NCI-H2081 treated with DMSO at 0.1 percent for 48 hours (cell line): Measurements from ENCODE around the gene CDCA3.

ENCODE experiments used
- DNase-seq: peaks from one replicate; lab custom pipeline; 2025; lab: John Stamatoyannopoulos, UW

CDCA3 gene

DNA sequence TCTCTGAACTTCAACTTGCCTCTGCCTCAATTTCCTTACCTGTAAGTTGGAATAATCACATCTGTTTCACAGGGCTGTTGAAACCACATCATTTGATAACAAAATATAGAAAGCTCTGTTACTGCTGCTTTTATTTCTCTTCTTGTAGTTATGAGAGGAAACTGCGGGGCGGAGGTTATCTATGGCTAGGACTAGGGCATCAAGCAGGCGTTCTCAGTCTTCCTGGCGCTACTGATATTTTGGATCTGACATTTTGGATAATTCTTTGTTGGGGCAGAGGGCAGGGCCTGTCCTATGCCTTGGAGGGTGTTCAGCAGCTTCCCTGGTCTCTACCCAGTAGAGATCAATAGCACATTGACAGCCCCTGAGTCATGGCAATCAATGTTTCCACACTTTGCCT lies 19.0 kb downstream of the CDCA3 start:
- no peak for DNase-seq

DNA sequence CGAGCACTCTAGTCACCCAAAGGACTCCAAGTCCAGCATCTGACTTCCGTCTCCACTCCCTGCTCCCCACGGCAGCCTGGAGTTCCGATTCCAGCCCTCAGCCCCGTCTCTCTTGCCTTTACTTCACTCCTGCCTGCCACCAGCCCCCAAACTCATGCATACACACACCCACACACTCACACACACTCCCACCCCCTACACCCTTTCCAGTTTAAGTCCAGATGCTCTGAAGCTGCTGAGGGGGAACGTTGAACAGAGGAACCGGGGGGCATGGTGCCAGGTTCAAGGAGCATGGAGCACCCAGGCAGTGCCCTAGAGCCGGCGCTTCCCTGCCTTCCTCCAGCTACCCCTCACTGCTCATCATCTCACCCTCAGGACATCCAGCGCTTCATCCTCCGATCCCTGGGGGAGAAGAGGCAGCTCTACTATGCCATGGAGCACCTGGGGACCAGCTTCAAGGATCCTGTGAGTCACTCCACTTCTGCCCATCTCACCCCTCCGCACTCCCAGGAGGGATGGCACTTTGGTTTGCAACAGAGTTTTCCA lies 19.6 kb downstream of the CDCA3 start:
- no peak for DNase-seq

DNA sequence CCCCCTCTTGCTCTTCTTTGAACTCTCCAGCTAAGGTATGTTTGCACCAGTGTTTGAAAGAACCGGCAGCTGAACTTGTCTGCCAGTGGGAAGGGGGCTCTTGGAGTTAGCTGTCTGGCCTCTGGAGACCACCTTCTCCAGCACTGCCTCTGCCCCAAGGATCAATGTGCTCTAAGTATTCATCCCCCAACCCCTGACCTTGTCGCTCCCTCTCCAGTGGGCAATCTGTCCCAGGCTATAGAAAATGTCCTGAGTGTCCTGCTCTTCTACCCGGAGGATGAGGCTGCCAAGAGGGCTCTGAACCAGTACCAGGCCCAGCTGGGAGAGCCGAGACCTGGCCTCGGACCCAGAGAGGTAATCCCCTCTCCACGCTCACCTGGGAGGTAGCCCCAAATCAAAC lies 20.1 kb downstream of the CDCA3 start:
- DNase-seq, result no peak

DNA sequence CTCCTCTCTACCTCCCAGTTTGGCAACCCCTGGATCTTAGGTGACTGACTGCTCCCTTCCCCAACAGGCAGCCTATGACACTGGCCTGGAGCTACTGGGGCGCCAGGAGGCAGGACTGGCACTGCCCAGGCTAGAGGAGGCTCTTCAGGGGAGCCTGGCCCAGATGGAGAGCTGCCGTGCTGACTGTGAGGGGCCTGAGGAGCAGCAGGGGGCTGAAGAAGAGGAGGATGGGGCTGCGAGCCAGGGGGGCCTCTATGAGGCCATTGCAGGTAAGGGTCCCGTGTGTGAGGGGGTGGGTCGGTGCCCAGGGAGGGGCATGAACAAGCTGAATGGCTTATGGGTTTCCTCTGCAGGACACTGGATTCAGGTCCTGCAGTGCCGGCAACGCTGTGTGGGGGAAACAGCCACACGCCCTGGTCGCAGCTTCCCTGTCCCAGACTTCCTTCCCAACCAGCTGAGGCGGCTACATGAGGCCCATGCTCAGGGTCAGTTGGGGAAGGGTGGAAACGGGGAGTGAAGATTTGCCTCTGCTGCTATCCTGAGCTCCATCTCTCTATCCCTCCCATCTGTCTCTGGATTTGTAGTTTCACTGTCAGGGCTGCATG lies 20.7 kb downstream of the CDCA3 start:
- no peak for DNase-seq

DNA sequence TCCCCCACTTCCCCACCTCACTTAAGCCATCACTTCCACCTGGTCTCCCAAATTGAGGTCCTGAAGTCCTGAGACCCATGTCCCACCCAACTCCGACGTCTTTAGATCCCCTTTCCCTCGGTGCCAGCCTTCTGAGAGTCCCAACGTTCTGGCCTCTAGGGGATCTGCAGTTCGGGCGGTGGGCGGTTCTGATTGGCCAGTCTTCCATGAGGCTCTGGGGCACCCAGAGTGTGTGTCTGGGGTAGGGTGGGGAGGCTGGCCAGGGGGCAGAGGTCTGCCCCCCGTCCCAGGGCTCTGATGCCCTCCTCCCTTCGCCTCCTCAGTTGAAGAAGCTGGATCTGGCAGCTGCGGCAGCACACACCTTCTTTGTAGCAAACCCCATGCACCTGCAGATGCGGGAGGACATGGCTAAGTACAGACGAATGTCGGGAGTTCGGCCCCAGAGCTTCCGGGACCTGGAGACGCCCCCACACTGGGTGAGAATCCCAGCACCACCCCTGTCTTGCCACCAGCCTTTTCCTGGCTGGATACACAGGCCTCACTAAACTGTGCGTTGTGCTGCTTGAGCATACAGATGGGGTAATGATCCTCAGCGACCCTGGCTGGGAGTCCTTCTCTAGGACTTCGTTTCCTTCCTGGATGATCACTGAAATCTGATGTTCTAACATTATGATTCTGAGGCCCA lies 21.4 kb downstream of the CDCA3 start:
- DNase-seq, result no peak

DNA sequence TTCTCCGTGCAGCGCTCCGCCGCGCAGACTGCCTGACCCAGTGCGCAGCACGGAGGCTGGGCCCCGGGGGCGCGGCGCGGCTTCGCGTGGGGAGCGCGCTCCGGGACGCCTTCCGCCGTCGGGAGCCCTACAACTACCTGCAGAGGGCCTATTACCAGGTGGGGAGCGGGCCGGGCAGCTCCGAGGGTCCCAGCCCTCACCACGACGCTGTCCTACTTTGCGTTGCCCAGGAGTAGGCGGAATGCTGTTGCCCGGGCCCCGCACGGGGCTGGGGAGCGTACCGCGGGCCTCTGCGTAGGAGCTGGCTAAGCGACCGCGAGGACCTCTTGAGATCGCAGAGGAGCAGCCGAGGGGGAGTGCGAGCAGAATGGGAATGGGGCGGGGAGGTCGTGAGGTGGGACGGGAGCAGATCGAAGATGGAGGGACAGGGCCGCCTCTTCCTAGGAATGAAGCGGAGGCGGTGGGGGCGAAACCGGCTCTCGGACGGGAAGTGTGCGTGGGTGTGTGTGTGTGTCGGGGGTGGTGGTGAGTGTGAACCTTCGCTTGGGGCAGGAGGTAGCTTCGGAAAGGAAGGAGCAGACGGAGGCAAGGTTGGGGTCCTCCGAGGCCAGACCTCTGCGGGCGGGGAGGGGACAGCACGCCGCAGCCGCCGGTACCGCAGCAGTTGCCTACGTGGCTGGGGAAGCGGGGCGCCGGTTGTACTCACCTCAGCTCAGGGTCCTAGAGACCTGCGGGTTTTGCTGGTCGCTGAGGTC lies 22.1 kb downstream of the CDCA3 start:
- DNase-seq, result no peak

DNA sequence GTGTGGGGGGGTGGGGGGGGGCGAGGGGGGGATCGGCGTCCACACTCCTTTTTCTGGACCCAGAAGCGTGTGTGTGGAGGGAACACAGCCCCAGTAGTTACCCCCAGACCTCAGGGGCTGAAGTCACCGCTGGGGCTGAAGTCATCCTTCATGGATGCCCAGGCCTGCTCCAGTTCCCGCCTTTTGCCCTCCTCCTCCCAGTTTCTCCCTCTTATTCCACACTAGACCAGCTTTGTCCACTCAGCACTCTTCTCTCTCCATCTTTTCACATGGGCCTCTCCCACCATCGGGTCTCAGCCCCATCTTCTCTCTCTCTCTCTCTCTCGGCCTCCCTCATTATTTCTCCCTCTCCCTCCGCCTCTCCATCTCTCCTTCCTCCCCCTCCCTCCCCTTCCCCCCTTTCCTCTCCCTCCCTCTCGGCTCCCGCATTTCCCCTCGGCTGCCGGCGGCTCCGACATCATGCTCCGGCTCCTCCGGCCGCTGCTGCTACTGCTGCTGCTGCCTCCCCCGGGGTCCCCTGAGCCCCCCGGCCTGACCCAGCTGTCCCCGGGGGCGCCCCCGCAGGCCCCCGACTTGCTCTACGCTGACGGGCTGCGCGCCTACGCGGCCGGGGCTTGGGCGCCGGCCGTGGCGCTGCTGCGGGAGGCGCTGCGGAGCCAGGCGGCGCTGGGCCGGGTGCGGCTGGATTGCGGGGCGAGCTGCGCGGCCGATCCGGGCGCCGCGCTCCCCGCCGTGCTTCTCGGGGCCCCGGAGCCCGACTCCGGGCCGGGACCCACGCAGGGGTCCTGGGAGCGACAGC lies 22.9 kb downstream of the CDCA3 start, which contains the start of gene P3H3:
TSS of gene P3H3 (plus strand) at position 426 of the 799 bp plus-strand sequence. CDS start at position 460, 34 bp downstream.
- no peak for DNase-seq

DNA sequence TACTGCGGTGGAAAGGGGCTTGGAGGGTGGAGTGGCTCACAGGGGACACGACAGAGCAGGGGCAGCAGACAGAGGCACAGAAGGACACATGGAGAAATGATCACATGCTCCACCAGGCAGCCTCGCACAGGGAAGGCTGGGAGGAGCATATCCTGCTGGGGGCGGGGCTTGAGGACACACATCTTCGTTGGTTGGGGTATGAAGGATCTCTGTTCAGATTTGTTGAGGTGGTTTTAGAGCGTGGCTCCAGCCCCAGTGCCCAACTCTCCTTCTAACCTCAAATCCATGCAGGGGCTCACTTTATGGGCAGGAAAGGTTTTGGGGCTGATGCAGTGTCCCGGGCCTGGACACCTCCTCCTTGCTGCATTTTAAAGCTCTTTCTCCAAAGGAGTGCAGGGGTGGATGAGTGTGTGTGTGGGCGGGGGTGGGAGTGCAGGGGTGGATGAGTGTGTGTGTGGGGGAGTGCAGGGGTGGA lies 23.6 kb downstream of the CDCA3 start:
- DNase-seq, result peak; percentile 44

DNA sequence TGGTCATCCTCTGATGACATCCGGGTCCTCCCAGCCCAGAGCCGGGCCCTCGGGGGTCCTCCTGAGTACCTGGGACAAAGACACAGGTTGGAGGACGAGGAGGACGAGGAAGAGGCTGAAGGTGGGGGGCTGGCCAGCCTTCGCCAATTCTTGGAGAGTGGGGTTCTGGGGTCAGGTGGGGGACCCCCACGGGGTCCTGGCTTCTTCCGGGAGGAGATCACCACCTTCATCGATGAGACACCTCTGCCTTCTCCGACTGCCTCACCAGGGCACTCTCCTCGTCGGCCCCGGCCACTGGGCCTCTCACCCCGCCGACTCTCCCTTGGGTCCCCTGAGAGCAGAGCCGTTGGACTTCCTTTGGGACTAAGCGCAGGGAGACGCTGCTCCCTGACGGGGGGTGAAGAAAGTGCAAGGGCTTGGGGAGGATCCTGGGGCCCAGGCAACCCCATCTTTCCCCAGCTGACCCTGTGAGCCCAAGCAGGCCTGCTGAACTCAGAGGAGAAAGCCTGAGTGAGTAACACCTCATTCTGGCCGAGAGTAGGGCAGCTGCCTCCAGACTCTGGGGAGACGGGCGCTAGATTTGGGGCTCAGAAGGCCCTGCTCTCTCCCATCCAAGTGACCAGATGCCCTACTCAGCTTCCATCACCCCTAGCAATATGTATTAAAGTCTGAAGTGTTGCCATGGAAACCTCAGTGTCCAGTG lies 24.2 kb downstream of the CDCA3 start:
- DNase-seq, result no peak

DNA sequence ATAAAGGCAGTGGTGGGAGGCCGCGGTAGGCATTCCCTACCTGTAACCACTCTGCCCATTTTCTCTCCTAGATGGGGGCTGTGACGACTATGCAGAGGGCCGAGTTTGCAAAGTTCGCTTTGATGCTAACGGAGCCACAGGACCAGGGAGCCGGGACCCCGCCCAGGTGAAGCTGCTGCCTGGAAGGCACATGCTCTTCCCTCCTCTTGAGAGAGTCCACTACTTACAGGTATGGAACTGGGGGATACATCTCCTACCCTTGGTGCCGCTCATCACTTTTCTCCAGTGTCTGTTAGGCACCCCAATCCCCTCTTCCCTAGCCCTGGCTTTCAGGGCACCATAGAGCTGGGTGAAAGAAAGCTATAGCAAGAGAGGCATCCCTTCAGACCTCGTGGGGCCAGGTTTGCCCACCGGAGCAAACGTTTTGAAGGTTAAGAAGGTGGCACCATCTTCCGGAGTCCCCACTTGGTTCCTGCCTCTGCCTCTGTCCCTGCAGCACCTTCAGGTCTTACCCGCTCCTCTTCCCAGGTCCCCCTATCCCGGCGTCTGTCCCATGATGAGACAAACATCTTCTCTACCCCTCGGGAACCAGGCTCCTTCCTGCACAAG lies 24.9 kb downstream of the CDCA3 start:
- no peak for DNase-seq

DNA sequence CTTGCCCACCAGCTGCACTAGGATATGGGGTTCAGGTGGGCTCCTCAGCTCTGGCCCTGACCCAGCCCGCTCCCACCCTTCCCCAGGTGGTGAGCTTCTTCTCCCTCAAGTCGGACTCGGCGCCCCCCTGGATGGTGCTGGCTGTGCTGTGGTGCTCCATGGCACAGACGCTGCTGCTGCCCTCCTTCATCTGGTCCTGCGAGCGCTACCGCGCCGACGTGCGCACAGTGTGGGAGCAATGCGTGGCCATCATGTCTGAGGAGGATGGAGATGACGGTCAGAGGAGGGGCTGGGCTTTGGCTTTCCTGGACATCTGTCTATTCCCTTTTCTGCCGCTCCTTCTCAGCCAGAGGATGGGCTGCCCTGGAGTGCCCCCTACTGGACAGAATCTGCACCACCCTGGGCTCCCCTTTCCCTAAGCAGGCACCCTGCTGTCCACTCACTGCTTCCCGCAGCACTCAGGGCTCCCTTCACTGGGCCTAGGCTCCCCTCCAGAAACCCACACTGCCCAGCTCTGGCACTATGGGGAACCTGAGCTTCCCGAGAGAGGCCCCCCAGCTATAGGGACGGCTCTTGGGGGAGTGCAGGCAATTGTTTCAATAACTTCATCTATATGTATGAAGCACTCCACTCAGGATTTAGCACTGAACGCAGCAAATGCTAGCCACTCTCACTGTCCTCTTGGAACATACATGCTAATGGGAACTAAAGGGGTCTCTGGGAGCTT lies 25.5 kb downstream of the CDCA3 start:
- peak; percentile 60 for DNase-seq

DNA sequence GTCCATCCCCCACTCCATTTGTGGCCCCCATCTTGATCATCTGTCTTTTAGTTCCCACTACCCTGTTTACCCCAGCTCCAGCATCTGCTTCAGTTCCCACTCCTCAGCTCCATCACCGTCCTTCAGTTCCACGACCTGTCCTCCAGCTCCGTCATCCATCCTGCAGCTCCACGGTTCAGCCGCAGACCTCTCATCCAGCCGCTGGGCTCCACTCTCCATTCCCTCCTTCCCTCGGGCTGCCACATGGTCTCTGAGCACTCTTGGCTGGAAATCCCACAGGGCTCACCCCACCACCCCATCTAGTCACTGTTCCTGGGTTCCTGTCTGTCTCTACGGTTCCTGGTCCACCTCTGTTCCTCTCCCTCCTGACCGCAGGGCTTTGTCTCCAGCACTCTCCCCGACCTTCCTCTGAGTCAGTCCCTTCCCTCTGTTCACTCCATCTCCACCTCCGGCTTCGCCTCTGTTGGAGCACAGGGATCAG lies 26.1 kb downstream of the CDCA3 start:
- no peak for DNase-seq

DNA sequence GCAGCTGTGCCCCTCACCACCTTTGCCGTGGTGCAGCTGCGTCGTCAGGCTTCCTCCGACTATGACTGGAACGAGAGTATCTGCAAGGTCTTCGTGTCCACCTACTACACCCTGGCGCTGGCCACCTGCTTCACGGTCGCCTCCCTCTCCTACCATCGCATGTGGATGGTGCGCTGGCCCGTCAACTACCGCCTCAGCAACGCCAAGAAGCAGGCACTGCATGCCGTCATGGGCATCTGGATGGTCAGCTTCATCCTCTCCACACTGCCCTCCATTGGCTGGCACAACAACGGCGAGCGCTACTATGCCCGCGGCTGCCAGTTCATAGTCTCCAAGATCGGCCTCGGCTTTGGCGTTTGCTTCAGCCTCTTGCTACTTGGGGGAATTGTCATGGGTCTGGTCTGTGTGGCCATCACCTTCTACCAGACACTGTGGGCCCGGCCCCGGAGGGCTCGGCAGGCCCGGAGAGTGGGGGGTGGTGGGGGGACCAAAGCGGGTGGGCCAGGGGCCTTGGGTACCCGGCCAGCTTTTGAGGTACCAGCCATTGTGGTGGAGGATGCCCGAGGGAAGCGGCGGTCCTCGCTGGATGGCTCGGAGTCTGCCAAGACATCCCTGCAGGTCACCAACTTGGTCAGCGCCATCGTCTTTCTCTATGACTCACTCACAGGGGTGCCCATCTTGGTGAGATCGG lies 26.9 kb downstream of the CDCA3 start:
- DNase-seq, result no peak

DNA sequence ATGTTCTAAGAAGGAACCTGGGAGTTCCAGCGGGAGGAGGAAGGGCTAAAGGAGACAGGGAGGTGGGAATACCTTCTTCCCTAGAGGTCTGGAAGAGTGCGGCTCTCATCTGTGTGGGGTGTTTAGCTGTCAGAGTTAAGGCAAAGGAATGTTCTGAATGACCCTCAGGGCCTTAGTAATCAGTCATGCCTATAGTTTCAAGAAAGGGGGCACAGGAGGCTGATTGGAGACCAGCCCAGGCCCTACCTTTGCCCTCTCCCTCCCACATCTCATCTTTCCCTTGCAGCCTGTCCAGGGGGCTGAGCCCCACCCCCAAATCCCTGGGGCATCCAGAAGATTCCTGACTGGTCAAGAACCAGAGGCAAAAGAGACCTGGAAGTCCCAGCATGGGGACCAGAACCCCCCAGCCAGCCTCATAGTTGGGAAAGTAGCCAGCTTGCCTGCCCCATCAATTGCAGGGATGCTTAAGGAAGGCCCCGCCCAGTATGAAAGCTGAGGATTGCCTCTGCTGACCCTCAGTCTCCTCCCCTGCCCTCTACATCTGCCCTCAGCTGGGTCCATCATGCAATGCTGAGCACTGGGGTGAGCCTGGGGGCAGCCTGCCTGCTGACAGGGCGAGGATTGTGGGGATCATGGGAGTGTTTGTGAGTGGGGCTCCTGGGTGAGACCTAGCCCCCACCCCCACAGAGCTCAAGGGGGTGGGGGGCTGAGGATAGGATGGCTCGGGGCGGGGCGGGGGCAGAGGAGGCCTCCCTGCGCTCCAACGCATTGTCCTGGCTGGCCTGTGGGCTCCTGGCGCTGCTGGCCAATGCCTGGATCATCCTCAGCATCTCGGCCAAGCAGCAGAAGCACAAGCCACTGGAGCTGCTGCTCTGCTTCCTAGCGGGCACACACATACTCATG lies 27.7 kb downstream of the CDCA3 start:
- DNase-seq, result no peak

DNA sequence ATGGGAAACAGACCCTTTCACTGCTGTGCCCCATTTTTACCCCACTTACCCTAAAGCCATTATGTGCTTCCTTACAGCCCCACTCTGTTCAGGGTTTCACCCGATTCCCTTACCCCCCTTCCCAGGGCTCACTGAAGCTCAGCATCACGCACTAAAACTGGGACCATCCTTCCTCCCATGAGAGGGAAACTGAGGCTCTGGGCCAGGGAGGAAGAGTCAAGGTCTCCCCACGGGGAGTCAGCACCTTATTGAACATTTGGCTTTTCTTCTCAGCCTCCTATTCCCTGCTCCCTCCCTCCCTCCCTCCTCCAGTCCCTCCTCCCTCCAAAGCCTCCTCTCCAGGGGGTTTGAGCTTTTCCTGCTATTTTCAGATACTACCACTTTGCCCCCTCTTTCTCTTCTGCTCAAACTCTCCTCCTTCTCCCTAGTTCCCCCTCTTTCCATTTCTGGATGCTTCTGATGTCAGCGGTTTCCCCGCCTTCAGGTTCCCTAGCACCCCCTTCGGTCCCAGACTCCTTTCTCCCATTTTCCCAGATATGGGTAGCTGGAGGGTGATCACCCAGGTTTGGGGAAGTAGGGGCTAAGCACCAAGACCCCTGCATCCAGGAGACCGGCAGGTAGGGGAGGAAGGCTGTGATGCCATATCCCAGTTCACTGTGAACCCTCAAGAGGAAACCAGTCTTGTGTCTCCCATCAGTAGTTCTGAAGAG lies 28.5 kb downstream of the CDCA3 start:
- no peak for DNase-seq

DNA sequence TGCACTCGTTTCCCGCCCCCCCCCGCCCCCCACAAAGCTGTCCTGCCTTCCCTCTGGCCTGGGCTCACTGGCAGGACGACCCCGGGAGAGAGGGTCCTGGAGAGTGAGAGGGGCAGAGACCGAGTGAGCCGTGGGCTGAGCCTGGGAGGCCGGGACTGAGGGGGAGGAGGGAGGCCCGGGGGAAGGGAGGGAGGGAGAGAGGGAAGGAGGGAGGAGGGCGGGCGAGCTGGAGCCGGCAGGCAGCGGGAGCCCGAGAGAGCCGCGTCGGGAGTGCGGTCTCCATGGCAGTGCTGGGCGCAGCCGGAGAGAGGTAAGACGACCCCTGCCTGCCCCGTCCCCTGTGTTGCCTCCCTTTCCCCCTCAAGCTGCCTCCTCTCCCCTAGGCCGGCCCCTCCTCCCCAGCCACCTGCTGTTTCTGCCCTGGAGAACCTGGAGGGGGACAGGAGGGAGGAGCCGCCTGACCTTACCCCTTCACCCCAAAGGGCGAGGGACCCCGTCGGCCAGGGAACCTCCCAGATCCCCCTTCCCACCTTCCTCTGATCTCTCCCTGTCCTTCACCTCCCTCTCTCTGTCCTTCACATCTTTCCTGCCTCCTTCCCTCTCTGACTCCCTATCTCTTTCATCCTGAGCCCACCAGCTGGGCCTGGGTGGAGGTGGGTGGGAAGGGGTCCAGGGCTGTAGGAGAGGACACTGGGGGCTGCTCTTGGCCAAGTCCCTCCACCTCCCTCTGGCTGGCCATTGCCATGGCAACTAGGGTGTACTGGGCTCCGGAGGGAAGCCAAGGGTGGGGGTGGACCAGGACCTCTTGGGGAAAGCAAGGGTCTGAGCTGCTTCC lies 29.3 kb downstream of the CDCA3 start, which contains the start of gene GPR162:
TSS of gene GPR162 (plus strand) at position 231 of the 835 bp plus-strand sequence. CDS start 2,078 bp downstream, outside the sequence.
- DNase-seq, result no peak

DNA sequence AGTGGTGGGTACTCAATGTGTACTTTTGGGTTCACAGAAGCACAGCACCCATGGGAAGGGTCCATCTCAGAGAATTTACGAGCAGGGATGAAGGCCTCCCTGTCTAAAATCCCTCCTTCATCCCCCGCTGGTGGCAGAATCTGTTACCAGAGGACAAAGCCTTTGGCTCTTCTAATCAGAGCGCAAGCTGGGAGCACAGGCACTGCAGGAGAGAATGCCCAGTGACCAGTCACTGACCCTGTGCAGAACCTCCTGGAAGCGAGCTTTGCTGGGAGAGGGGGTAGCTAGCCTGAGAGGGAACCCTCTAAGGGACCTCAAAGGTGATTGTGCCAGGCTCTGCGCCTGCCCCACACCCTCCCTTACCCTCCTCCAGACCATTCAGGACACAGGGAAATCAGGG lies 30.9 kb downstream of the CDCA3 start:
- DNase-seq, result no peak
